COLO668 (cell line): ENCODE measurements around the gene KIAA0753.

Experiments
- DNase-seq: peaks from one replicate; lab custom pipeline; 2025; ENCODE audit not compliant: unreplicated experiment; lab: John Stamatoyannopoulos, UW

KIAA0753 gene

GRCh38 chr17:6640536-6641246 is at the start of gene KIAA0753, which contains the start of gene TXNDC17:
KIAA0753 (minus strand) TSS chr17:6640711; CDS start chr17:6635103, 5,608 bp downstream.
TXNDC17 (plus strand) TSS chr17:6641060; CDS start chr17:6641083, 23 bp downstream.
- peak; percentile 88 for DNase-seq

- no peak for DNase-seq
Measured at GRCh38 chr17:6688944-6689343, 48.4 kb upstream of the KIAA0753 start.

GRCh38 chr17:6686026-6686425 is 45.5 kb upstream of the KIAA0753 start:
- no peak for DNase-seq

GRCh38 chr17:6684881-6685767 is 44.6 kb upstream of the KIAA0753 start:
- DNase-seq = no peak

GRCh38 chr17:6684460-6684783 is 43.9 kb upstream of the KIAA0753 start:
- no peak for DNase-seq

GRCh38 chr17:6683730-6684459 is 43.4 kb upstream of the KIAA0753 start:
- DNase-seq = no peak

GRCh38 chr17:6683081-6683684 is 42.7 kb upstream of the KIAA0753 start:
- DNase-seq = no peak

GRCh38 chr17:6682339-6682738 is 41.8 kb upstream of the KIAA0753 start:
- no peak for DNase-seq

- DNase-seq = no peak
Measured at GRCh38 chr17:6681671-6682070, 41.2 kb upstream of the KIAA0753 start.

- no peak for DNase-seq
Measured at GRCh38 chr17:6681176-6681575, 40.7 kb upstream of the KIAA0753 start.

GRCh38 chr17:6679241-6679640 is 38.7 kb upstream of the KIAA0753 start:
- no peak for DNase-seq

GRCh38 chr17:6677946-6678345 is 37.4 kb upstream of the KIAA0753 start:
- DNase-seq = no peak

GRCh38 chr17:6677158-6677831 is 36.8 kb upstream of the KIAA0753 start:
- no peak for DNase-seq

- no peak for DNase-seq
Measured at GRCh38 chr17:6676802-6677157, 36.3 kb upstream of the KIAA0753 start.

GRCh38 chr17:6675201-6675825 is 34.8 kb upstream of the KIAA0753 start:
- DNase-seq = no peak

GRCh38 chr17:6674586-6674985 is 34.1 kb upstream of the KIAA0753 start:
- DNase-seq = no peak

GRCh38 chr17:6671431-6671830 is 30.9 kb upstream of the KIAA0753 start:
- no peak for DNase-seq

GRCh38 chr17:6670999-6671398 is 30.5 kb upstream of the KIAA0753 start:
- DNase-seq = no peak

GRCh38 chr17:6670571-6670970 is 30.1 kb upstream of the KIAA0753 start:
- no peak for DNase-seq
